GM18868 (cell line): ENCODE results near the gene ZPR1.
A peak's percentile ranks its signal among the peaks of the same experiment; 100 is the strongest.

Experiments
- ATAC-seq: cut with Tn5 transposase; IDR thresholded peaks from one replicate; pipeline ENCODE4 v1.9.1; 2021; ENCODE audit warnings: mild to moderate bottlenecking, moderate library complexity; ENCODE audit not compliant: unreplicated experiment

Gene ZPR1

DNA sequence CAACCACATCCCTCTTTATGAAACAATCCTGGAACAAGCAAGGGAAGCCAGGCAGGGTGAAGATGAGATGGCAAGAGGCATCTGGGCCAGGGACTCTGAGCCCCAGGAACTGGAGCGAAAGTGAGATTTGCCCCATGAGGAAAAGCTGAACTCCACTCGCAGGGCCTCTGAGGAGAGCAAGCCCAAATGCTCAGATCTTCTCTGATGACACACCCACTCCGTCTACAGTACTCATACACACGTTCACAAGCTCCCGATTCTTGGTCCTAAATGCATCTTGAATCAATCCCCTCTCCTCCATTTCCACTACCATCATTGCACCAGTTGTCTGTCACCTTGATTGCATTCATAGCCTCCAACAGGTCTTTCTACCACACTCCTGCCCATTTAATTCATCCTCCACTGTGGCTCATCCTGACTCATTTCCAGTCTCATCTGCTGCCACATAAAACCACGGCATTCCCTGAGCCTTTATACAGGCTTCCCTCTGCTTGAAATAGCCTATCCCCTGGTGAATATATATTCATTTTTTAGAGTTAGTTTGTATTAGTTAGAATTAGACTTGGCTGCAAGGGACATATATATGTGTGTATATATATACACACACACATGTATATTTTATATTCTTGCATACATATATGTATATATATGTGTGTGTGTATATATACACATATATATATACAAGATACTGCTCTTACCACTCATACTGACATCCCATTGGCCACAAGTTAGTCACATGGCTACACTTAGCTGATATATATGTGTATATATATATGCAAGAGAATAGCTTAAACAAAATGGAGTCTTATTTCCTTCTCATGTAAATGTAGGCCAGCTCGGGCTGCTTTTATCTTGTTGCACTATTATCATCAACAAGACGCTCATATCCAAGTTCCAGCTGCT lies 5.3 kb upstream of the ZPR1 start:
- no peak for ATAC-seq

DNA sequence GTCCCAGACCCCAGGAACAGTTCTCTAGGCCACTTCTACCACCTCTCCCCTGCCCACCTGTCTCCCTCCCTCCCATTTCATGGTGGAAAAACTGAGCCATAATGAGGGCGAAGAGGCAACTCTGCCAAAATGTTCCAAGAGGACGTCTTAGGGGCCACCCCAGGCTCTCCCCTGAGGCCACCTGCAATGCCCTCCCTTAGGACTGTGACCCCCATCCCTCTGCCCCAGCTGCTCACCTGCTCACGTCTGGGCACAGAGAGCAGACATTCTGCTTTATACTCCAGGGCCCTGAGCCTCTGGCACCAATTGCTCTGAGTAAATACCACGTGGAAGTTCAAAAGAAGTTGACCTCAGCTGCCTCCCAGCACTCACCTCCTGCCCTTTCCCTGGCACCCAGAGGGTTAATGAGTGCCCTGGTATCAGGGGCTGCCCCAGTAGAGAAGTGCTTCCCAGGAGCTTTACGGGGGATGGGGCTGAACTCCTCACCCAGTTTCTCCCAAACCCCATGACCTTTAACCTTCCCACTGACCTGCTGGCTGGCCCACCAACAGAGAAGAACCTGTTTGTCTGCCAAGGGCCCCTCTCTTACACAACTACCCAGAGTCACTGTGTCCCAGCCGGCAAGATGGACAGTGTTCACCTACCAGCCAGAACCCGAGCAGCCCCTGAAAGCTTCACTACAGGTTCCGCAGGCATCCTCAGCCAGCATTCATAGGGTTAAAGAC lies 4.5 kb upstream of the ZPR1 start:
- no peak for ATAC-seq

DNA sequence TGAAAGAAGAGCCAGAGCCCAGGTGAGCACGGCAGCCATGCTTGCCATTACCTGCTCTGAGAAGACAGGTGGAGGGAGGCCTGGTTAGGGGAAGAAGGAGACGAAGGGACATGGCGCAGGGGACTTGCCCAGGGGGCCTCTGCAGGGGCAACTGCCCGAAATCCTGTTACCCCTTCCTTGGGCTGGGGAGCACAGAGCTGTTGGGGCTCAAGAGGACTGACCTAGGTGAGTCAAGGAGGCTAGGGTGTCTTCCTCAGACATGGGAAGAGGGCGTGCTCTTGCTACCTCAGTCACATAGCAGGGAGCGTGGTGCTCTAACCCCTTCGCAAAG lies 4.0 kb upstream of the ZPR1 start, which contains the start of gene APOA5:
TSS of gene APOA5 (minus strand) at position 67 of the 331 bp plus-strand sequence. CDS start at position 48, 19 bp downstream.
- no peak for ATAC-seq

DNA sequence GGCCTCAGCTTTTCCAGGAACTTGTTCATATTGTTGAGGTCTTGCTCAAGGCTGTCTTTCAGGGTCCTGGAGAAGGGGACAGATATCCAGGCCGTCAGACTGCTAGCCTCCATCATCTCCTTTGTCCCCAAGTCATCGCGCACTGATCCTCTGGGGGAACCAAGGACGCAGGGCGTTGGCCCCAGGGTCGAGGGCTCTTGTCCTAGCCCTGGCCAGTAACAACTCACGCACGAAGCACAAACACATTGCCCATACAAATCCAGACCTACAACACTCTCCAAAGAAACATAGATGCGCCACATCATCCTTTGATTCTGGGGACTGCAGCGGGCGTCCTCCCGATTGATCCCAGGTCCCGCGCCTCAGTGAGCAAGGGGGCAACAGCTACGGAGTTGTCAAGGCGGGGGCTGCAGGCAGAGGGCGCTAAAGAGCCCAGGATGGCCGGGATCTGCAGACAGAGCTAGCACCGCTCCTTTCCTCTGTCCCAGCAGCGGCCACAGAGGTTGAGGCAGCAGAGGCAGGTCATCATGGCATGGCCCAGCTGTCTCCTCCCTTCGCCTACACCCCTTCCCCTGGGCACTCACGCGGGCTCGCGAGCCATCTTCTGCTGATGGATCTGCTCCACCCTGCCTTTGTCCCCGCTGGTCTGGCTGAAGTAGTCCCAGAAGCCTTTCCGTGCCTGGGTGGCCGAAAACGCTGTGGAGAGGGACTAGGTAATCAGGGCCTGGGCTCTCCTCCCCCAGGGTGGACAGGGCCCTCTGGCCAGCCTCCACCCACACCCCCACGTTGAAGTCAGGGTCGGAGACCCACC lies 3.4 kb upstream of the ZPR1 start:
- ATAC-seq = peak; percentile 33

DNA sequence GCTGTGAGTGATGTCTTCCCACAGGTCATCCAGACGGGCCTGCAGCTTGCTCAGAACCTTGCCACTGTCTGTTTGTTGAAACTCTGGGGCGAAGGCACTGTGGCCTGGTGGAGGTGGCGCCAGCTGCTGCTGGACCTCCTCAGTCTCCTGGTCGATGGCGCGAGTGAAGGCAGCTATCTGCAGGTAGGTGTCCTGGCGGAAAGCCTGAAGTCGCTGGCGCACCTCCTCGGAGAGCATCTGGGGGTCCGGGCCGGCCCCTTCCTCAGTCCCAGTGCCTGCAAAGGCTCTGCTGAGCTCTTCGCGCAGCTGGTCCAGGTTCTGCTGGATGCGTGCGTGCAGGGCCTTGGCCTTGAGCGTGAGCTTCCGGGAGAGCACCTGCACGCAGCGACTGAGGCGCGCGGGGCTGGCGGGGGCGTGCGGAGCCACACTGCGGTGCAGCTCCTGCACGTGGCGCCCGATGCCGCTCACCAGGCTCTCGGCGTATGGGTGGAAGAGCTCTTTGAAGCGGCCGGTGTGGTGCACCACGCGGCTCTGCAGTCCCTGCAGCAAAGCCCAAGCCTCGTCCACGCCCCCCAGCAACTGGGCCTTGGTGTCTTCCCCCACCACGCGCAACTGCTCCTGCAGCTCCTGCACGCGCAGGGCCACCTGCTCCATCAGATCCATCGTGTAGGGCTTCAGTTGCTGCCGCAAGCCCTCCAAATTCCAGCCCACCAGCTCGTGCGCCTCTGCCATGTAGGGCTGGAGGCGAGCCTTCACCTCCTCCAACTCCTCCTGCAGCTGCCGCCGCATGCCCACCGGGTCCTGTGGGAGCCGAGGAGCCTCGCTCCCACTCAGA lies 2.6 kb upstream of the ZPR1 start:
- no peak for ATAC-seq

DNA sequence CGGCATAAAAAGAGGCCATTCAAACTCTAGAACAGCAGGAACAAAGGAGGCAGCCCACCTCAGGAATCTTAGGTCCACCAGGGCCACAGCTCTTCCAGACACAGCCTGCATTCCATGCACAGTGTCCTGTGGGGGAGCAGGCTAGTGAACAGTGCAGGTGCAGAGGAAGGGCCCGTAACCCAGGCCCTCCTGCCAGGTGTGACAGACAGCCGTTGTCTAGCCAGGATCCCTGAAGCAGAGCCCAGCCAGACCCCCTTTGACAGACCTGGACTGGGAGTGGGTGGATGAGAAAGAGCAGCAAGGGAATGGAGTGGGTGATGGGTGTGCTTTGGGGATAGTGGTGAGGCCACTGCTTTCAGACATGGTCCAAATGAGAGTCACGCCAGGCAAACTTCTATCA lies 1.2 kb upstream of the ZPR1 start:
- ATAC-seq = no peak

DNA sequence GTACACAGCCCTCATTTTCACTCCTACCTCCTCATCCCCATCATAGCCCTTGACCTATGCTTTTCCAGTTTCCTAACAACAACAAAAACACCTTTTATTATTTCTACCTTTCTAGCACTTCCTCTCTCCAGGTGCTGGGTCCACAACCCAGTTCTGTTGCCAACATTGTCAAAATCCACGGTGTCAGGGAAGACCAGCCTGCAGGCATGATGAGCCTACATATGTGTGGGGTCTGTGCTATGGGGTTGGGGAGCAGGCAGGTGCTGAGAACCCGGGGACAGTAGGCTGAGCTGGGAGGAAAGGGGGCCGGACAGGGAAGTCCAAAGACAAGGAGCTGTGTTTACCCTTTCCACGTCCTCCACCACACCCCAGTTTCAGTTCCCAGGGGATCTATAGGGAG lies 711 bp upstream of the ZPR1 start:
- ATAC-seq = no peak

DNA sequence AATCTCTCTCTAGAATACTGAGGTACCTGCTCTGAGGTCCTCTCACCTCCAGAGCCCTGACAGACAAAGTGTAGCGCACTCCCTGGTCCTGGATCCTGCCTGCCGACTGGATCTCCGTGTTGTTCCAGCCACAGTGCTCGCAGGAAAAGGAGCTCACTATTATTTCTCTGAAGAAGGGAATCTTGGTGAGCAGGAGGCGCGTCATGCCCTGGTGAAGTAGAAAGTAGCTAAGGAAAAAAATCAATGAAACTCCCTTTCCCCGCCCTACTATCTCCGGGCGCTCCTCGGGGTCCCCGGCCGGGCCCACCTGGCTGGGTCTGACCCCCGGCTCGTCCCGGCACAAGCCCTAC lies 412 bp downstream of the ZPR1 start:
- ATAC-seq = no peak

DNA sequence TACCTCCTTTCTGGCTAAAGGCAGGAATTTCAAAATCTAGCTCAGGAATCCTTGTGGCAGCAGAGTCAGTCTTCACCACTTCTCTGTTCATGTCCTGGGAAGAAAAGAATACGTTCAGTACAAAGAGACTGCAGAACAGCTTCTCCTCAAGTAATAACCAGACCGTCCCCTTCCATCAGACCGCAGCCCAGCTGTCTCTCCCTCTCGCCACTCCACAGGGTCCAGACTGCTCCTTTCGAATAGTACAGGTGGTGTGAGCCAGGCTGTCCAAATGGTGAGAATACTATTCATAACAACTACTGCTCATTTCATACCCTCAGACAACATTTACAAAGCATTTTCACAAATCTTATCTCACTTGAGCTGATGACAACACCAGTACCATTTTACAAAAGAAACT lies 857 bp downstream of the ZPR1 start:
- ATAC-seq = no peak

DNA sequence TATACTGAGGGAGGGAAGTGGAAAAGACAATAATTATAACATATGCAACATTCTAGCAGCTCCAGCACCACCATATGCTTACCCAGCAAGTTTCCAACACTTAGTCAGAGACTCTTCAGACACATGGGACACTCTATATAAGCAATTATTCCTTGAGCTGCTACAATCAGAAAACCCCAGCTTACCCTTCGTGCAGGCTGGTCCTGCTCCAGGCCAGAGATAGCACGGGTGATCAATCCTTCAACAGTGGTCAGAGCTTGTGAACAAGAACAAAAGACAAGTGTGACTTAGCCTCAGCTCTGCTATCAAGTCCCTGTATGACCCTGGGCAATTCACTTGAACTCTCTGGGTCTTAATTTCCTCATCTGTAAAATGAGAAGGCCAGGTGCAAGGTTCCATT lies 1.5 kb downstream of the ZPR1 start:
- ATAC-seq = no peak

DNA sequence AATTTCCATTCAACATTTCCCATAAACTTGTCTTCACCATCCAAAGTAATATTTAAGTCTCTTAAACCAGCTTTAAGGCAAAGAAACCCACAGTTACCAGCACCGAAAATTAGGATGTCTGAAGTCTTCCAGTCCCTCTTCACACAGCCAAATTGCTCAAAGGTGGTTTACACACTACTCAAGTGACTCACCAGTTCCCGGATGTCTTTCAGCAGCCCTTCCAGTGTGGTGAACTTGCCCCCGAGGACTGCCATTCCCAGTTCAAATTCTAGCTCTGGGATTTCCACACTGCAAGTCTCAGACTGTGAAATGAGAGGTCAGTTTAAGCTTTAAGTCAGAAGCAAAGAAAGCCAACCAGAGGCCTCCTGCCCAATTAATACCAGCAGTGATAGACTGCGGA lies 5.1 kb downstream of the ZPR1 start:
- no peak for ATAC-seq

DNA sequence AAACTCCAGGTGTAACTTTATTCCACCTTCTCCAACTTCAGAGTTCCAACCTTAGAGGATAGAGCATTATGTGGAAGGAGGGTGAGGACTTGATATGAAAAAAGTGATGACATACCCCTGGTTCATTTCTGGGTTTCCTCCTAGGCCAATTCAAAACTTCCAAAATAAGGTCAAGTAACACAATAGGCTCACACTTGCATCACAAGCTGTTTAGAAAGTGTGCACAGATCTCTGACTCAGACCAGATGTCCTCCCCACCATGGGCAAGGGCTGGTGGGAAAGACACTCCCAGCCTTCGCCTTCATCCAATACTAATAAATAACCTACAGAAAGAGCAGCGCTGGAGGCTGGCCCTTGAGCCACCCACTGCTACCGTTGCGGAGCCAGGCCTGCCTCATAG lies 9.3 kb downstream of the ZPR1 start:
- ATAC-seq = no peak

DNA sequence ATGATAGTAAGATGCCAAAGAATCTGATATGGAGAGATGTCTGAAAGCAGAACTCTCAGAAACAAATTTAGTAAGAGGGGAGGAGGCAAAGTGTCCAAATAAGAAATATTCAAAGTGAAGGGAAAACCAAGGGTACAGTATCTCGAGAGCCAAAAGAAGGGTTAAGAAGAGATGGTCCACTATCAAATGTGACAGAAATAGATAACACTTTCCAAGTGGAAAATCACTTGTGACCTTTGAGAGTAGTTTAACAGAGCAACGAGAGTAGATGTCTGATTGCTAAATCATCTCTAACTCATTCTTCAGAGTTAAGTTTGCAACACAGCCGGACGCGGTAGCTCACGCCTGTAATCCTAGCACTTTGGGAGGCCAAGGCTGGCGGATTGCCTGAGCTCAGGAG lies 10.8 kb downstream of the ZPR1 start:
- no peak for ATAC-seq

DNA sequence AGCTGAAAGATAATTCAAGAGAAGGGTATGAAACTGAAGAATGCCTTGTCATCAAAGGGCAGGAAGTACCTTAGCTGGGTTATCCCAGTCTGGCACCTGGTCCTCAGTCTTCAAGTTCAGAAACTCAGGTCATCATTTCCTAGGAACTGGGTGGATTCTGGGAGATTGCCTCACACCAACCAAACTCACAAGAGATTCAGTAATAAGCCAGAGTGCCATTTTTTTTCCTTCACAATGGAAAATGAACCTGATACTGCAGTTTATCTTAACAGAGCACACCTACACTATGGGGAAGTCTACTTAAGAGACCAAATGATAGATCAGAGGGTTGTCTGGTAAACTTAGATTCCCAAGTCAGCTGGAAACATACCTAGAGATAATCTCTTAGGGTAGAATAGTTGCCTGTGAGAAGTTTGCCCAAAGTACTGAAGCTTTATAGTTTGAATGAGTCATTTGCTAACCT lies 11.3 kb downstream of the ZPR1 start:
- no peak for ATAC-seq

DNA sequence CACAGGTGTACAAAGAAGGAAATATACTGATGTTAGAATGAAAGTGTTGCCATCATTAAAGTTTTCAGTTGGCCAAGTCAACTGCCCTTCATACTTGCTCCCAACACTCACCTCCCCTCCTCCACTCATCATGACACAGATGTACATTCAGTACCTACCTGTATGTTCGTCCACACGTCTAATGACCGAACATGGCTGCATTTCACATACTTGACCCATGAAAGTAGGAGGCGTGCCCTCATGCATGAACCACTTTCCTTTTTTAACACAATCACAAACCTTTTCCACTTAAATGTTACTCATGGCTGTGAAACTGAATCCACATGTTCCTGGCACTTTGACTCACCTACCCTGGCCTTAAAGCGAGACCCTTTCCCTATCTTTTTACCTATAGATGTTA lies 11.8 kb downstream of the ZPR1 start:
- no peak for ATAC-seq

DNA sequence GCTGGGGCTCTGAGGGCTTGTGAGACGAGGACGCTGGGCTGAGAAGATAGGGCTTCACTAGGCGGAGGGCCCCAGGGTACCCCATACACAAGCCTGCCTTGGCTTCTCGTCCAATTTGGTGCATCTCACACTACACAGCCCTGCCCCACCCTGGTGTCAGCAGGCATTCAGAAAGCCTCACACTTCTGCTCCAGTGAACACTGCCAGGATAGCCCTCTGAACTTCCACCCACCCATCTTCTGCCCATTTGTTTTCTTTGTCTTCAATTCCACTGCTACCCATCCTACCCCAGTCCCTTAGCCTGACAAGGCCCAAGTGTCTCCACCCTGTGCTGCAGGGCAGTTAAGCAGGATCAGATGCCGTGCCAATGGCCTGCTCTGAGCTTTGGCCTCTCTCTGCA lies 13.2 kb downstream of the ZPR1 start:
- ATAC-seq = no peak

DNA sequence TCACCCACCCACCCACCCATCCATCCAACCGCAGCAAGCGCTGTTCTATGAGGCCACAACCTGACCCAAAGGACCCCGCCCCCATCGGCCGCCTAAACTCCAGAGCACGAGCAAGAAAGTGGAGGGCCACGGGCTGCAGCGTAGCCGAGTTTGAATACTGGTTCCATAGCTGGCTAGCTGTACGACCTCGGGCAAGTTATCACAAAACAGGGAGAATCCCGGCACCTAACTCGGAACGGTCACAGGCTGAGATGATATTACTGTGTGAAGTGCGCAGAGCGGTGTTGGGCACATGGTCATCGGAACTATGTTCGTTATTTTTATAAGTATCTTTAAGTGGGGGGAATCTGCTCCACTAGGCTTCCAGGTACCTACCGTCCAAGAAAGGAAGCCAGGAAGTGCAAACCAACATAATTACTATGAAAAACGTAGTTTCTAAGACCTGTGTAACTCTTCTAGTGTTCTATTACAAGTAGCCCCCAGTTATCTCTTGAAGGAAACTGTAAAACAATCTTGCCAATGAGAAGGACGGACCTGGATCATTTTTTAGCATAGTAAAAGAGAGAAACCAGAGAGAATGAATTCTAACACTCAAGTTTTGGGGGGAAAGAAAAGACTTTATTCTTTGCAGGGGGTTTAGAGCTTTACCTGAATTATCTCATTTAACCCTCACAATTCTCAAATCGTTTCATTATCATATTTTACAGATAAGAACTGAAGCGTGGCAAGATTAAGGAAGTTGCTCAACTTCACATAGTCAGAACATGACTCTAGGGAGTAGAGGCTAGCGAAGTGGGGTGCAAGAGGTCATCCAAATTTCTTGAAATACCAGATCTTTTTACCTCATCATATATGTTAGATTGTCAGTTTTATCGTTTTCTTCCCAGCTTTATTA lies 14.4 kb downstream of the ZPR1 start:
- ATAC-seq = peak; percentile 16

DNA sequence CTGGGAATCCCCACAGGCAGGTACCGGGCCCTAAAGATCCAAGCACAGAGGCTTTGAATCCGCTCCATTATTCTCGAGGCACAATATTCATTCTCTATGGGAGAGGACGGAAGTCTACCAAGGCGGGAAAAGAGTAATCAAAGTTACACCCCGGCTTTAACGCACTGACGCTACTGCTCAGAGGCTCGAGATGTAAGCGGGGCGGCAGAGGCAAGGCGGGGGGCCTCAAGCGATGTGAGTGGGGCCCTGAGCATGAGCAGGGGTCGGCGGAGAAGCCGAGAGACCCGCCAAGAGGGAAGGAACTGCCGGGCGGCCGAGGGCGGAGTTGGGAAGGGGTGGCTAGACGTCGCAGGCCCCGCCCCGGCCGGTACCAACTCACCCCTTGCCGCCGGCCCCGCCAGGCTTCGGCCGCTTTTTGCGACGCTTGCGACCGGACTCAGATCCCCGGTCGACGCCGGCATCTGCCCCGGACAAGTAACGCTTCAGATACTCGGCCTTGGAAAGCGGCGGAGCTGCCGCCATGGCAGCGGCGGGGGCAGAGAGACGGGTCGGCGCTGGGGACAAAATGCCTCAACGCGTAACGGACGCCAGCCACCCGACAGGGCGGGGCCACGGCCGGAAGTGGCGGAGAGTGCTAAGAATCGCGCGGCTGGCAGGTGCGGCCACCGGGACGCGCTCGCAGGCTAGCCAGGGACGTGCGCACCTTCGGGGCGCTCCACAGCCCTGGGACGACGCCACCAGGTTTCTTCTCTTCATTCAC lies 15.2 kb downstream of the ZPR1 start, which contains the start of gene BUD13:
TSS of gene BUD13 (minus strand) at position 545 of the 760 bp plus-strand sequence. CDS start at position 522, 23 bp downstream.
- peak; percentile 84 for ATAC-seq

DNA sequence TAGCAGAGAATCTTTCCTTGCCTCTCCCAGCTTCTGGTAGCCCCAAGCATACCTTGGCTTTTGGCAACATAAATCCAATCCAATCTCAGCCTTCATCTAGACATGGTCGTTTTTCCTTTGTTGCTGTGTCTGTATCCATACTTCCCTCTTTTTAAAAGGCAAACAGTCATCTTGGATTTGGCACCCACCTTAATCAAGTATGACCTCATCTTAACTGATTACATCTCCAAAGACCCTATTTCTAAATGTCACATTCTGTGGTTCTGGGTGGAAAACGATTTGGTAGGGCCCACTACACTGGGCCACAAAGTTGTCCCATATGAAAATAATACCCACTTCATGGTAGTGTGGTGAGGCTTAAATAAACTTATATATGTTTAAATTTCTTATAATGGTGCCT lies 15.9 kb downstream of the ZPR1 start:
- ATAC-seq = no peak
